ENCODE data around the gene POLR2A. TPM values are rescaled to one million over a fixed set of nuclear protein-coding genes. Genes with fewer than 3 reads are reported as not detected.

Gene POLR2A
- total and polyA plus RNA-seq, 2 of the 13 experiments (the other 11 are each of a cell fraction or from before 2014, with no cell fraction given) = 17.8 to 18.3 TPM

GRCh38 chr17:7479213-7480088 lies 4.7 kb upstream of the POLR2A start, which contains the start of gene ZBTB4 (continued):
- TF ChIP-seq HIC2 (CRISPR knock-in tag; IDR thresholded peaks at IDR 0.05; ENCODE audit: low read depth) (no peak), ZNF883 (CRISPR knock-in tag; IDR thresholded peaks at IDR 0.05; ENCODE audit: not compliant biosample characterization) (no peak), ZNF326 (CRISPR knock-in tag; IDR thresholded peaks at IDR 0.05; ENCODE audit: borderline replicate concordance) (no peak), ZNF607 (CRISPR knock-in tag; IDR thresholded peaks at IDR 0.05; ENCODE audit: borderline replicate concordance) (peak; percentile 1; the same call in 1 of the 2 replicates), HIVEP1 (CRISPR knock-in tag; IDR thresholded peaks at IDR 0.05) (no peak), ZNF121 (CRISPR knock-in tag; IDR thresholded peaks at IDR 0.05) (no peak), MLX (CRISPR knock-in tag; IDR thresholded peaks at IDR 0.05) (no peak), ZNF138 (CRISPR knock-in tag; IDR thresholded peaks at IDR 0.05; ENCODE audit: low read depth) (no peak), CEBPZ (IDR thresholded peaks at IDR 0.05; ENCODE audit: low read length) (no peak), ZNF850 (CRISPR knock-in tag; conservative IDR thresholded peaks at IDR 0.05) (no peak), GATA4 (IDR thresholded peaks at IDR 0.05; ENCODE audit: borderline replicate concordance, low read depth) (no peak), SALL2 (CRISPR knock-in tag; IDR thresholded peaks at IDR 0.05) (no peak), REPIN1 (CRISPR knock-in tag; IDR thresholded peaks at IDR 0.05; ENCODE audit: borderline replicate concordance, low read depth) (no peak), HCFC1 (IDR thresholded peaks at IDR 0.05; ENCODE audit: low read depth, low read length) (no peak), ZNF709 (CRISPR knock-in tag; IDR thresholded peaks at IDR 0.05) (no peak), NRL (CRISPR knock-in tag; IDR thresholded peaks at IDR 0.05; ENCODE audit: borderline replicate concordance) (no peak), CENPBD1 (CRISPR knock-in tag; IDR thresholded peaks at IDR 0.05; ENCODE audit: borderline replicate concordance, low read depth) (no peak), ZNF564 (CRISPR knock-in tag; IDR thresholded peaks at IDR 0.05) (peak; percentile 33; the same call in 1 of the 2 replicates), ZNF33B (CRISPR knock-in tag; IDR thresholded peaks at IDR 0.05) (no peak), RXRB (CRISPR knock-in tag; IDR thresholded peaks at IDR 0.05; ENCODE audit: borderline replicate concordance) (no peak)
- TF ChIP-seq, protein P1, sequence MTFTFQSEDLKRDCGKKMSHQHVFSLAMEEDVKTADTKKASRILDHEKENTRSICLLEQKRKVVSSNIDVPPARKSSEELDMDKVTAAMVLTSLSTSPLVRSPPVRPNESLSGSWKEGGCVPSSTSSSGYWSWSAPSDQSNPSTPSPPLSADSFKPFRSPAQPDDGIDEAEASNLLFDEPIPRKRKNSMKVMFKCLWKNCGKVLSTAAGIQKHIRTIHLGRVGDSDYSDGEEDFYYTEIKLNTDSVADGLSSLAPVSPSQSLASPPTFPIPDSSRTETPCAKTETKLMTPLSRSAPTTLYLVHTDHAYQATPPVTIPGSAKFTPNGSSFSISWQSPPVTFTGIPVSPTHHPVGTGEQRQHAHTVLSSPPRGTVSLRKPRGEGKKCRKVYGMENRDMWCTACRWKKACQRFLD (CRISPR knock-in tag; IDR thresholded peaks at IDR 0.05; ENCODE audit: borderline replicate concordance) = no peak

All from HepG2 (cell line).